Measurements from ENCODE around the gene RRP12. TPM values are rescaled to one million over a fixed set of nuclear protein-coding genes. Genes with fewer than 3 reads are reported as not detected.

The RRP12 gene
- total RNA-seq, 2 donors from 2014 or later = 17.7 to 29.3 TPM

DNA sequence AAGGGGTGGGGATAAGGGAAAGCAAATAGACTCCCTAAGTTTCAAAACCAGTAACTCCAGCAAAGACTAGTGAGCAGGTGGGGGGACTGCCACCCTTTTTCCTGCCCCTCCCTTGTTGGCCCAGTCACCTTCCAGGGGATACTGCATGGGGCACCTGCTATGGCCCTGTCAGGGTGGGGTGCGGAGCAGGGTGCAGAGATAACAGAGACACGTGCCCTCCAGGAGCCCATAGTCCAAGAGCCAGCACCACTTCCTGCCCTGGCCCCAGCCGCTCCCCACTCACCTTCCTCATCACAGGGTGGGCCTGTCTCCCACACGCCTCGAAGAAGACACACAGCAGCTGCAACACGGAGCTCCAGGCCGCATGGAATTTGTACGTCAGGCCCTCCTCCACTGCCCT lies 20.6 kb downstream of the RRP12 start:
- DNase-seq (ENCODE audit: low spot score) (no peak), ATAC-seq (ENCODE audit: insufficient number of reproducible peaks, low FRiP score, low read depth) (no peak)
- Histone ChIP-seq H3K4me1 (ENCODE audit: control insufficient read depth in 1 of 2, low read depth in 2 of 2) (no peaks in the 10 kb centered on the region), H3K9me3 (no peaks in the 10 kb centered on the region), H3K27me3 (replicated peaks; ENCODE audit: insufficient read depth) (no peaks in the 10 kb centered on the region), H3K36me3 (peaks cover 19% of the 10 kb centered on the region), H3K4me3 (no peak overlapping the region), H3K27ac (no peak overlapping the region)
- TF ChIP-seq, protein P1, sequence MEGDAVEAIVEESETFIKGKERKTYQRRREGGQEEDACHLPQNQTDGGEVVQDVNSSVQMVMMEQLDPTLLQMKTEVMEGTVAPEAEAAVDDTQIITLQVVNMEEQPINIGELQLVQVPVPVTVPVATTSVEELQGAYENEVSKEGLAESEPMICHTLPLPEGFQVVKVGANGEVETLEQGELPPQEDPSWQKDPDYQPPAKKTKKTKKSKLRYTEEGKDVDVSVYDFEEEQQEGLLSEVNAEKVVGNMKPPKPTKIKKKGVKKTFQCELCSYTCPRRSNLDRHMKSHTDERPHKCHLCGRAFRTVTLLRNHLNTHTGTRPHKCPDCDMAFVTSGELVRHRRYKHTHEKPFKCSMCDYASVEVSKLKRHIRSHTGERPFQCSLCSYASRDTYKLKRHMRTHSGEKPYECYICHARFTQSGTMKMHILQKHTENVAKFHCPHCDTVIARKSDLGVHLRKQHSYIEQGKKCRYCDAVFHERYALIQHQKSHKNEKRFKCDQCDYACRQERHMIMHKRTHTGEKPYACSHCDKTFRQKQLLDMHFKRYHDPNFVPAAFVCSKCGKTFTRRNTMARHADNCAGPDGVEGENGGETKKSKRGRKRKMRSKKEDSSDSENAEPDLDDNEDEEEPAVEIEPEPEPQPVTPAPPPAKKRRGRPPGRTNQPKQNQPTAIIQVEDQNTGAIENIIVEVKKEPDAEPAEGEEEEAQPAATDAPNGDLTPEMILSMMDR (IDR thresholded peaks at IDR 0.05) = no peak

DNA sequence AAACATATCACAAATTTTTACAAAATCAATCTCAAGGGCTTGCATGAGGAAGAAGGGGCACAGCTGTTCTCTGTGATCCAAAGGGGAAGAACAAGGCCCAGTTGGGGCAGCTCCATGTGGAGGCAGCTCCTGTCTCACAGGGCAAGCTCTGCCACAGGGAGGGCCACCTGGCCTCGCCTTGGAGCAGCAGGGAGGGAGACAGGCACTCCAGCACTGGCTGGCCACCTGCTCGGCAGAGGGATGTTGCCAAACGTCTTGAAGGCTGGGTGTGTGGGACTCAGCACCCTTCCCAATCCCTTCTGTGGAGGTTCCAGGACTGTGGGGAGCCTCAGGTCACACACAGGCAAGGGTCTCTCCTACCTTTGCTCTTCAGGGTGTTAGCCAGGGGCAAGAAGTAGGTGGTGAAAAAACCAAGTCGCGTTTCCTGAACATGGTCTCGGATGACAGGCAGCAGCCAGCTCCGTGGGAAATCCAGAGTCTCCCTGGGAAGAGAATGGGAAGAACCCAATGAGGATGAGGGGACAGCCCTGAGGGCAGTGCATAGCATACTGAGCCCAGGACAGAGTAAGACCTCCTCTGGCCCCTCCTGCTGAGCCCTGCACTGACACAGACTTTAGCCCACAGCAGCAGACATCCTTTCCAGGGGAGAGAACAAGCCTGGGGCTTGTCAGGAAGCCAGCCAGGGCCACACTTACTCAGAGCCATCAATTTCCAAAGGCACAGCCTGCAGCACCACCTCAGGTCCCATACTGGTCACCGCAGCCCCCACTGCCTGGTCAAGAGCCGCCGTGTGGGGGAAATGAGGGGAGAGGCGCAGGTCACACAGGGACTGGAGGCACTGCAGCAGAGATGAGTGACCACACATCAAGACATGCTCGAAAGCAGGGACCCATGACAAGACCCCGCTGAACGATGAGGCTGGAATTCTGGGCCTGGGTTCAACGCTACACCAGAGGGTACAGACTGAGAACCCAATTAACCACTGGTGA lies 21.9 kb downstream of the RRP12 start:
- no peaks in the 10 kb centered on the region for H3K4me1 ChIP-seq (ENCODE audit: control insufficient read depth in 1 of 2, low read depth in 2 of 2)
- no peak overlapping the region for H3K27ac ChIP-seq
- DNase-seq (ENCODE audit: low spot score) (no peak), ATAC-seq (ENCODE audit: insufficient number of reproducible peaks, low FRiP score, low read depth) (no peak)
- H3K9me3 ChIP-seq = no peaks in the 10 kb centered on the region
- TF ChIP-seq, protein P1 (IDR thresholded peaks at IDR 0.05) = no peak
- no peaks in the 10 kb centered on the region for H3K27me3 ChIP-seq (replicated peaks; ENCODE audit: insufficient read depth)
- H3K36me3 ChIP-seq = peaks cover 17% of the 10 kb centered on the region
- H3K4me3 ChIP-seq = no peak overlapping the region

GRCh38 chr10:97376413-97376812 lies 24.7 kb downstream of the RRP12 start:
- no peaks in the 10 kb centered on the region for H3K27me3 ChIP-seq (replicated peaks; ENCODE audit: insufficient read depth)
- no peak for ATAC-seq (ENCODE audit: insufficient number of reproducible peaks, low FRiP score, low read depth)
- no peak overlapping the region for H3K4me3 ChIP-seq
- DNase-seq (ENCODE audit: low spot score) = no peak
- TF ChIP-seq, protein P1 (IDR thresholded peaks at IDR 0.05) = no peak
- H3K9me3 ChIP-seq = no peaks in the 10 kb centered on the region
- no peaks in the 10 kb centered on the region for H3K4me1 ChIP-seq (ENCODE audit: control insufficient read depth in 1 of 2, low read depth in 2 of 2)
- H3K36me3 ChIP-seq = peaks cover 26% of the 10 kb centered on the region
- no peak overlapping the region for H3K27ac ChIP-seq

- ATAC-seq (ENCODE audit: insufficient number of reproducible peaks, low FRiP score, low read depth) = no peak
- H3K27ac ChIP-seq = no peak overlapping the region
- TF ChIP-seq, protein P1 (IDR thresholded peaks at IDR 0.05) = no peak
- peaks cover 25% of the 10 kb centered on the region for H3K36me3 ChIP-seq
- no peak for DNase-seq (ENCODE audit: low spot score)
- H3K4me3 ChIP-seq = no peak overlapping the region
- no peaks in the 10 kb centered on the region for H3K4me1 ChIP-seq (ENCODE audit: control insufficient read depth in 1 of 2, low read depth in 2 of 2)
- H3K27me3 ChIP-seq (replicated peaks; ENCODE audit: insufficient read depth) = no peaks in the 10 kb centered on the region
- no peaks in the 10 kb centered on the region for H3K9me3 ChIP-seq
Measured at GRCh38 chr10:97373456-97373855, 27.7 kb downstream of the RRP12 start.

GRCh38 chr10:97372233-97372875 lies 28.8 kb downstream of the RRP12 start:
- Histone ChIP-seq H3K4me1 (ENCODE audit: control insufficient read depth in 1 of 2, low read depth in 2 of 2) (no peaks in the 10 kb centered on the region), H3K27me3 (replicated peaks; ENCODE audit: insufficient read depth) (no peaks in the 10 kb centered on the region), H3K36me3 (peaks cover 22% of the 10 kb centered on the region), H3K4me3 (no peak overlapping the region), H3K9me3 (no peaks in the 10 kb centered on the region), H3K27ac (no peak overlapping the region)
- DNase-seq (ENCODE audit: low spot score) (no peak), ATAC-seq (ENCODE audit: insufficient number of reproducible peaks, low FRiP score, low read depth) (no peak)
- TF ChIP-seq, protein P1 (IDR thresholded peaks at IDR 0.05) = no peak
